Psoas muscle (tissue), 8 donors: ENCODE measurements around the gene TTBK2. TPM values are rescaled to one million over a fixed set of nuclear protein-coding genes. Genes with fewer than 3 reads are reported as not detected.
"Not testable (repeated sequence)": the region's sequence is repeated elsewhere in the genome, so short reads cannot be mapped to it uniquely, and the experiment has no call there.

ENCODE experiments used
- ATAC-seq, 4 donors: fragments of 200-7000 bp; cut with Tn5 transposase; one replicate each; pipeline ENCODE4 v1.9.1; 2020; ENCODE audit warnings: moderate library complexity in 3 of 4, mild to moderate bottlenecking in 2 of 4
- DNase-seq, 2 donors: peaks; one replicate each; pipeline ENCODE4 v3.0.0-alpha.2; 2020
- H3K27ac ChIP-seq: fragments of 200-600 bp; one replicate; pipeline ENCODE4 v1.8.0; 2022
- H3K27me3 ChIP-seq, 3 donors: fragments of 200-600 bp in 1 of 3; one replicate each; pipeline versions ENCODE4 v1.6.1 to v1.8.0; 2013 to 2022; ENCODE audit warnings: low read length in 2 of 3, mild to moderate bottlenecking in 2 of 3, moderate library complexity in 1 of 3; ENCODE audit not compliant: insufficient read depth in 3 of 3
- H3K36me3 ChIP-seq, 2 donors: fragments of 200-600 bp in 1 of 2; one replicate each; pipeline versions ENCODE4 v1.6.1 to v1.8.0; 2013 to 2022; ENCODE audit warnings: low read depth in 1 of 2, mild to moderate bottlenecking in 1 of 2, moderate library complexity in 1 of 2; ENCODE audit not compliant: insufficient read depth in 1 of 2
- H3K4me1 ChIP-seq: fragments of 200-600 bp; one replicate; pipeline ENCODE4 v1.8.0; 2022
- H3K4me3 ChIP-seq: fragments of 200-600 bp; one replicate; pipeline ENCODE4 v1.8.0; 2022; ENCODE audit warnings: mild to moderate bottlenecking
- H3K9me3 ChIP-seq: fragments of 200-600 bp; one replicate; pipeline ENCODE4 v1.8.0; 2022
- WGBS, 3 donors: extraction: QIAGEN DNeasy Blood & Tissue Kit; methylation state at CpG; one replicate each; pipeline versions ENCODE4 v1.1.6 to v1.1.7; 2013; 5-methylcytosine and 5-hydroxymethylcytosine counted together
- intact Hi-C, 2 donors: fragments of 100-400 bp; cut with DNase I; formaldehyde crosslinking; loops; one replicate each; pipeline versions ENCODE4 v1.11.0 to v1.14.2; 2022
- polyA plus RNA-seq, 3 donors: library from polyadenylated mRNA; stranded (reverse); fragments of 200-250 nt; gene quantifications; one replicate each; pipeline ENCODE4 v1.2.3, GENCODE V29; 2013
- total RNA-seq, 4 donors: library from RNA; stranded (reverse); fragmentation: NEBNext Ultra II Directional in 2 of 4; extraction: Animal tissue kit (Norgen Biotek cat#: 25700) in 2 of 4; gene quantifications; one replicate each; pipeline versions ENCODE4 v1.2.1 to v1.2.4, GENCODE V29; 2021 to 2023
- TF ChIP-seq, protein P1 (sequence below): fragments of 200-600 bp; IDR thresholded peaks from one replicate; pipeline ENCODE4 v1.8.0; 2022; ENCODE audit warnings: antibody characterized with exemption
- donor health status: healthy with polysubstance abuse.
- donor health status: DM: no; HTN: no; CAD: no; lungs with moderate emphysema.
- donor health status: Bipolar disorder and iron deficiency.
- donor health status: healthy.
- donor health status: DM: yes; HTN: yes; CAD: no.
- donor health status: DM: no; HTN: no; CAD: no.
- donor health status: DM: no; HTN: no; CAD: no.
- donor health status: DM: yes; HTN: yes; CAD: no.

The TTBK2 gene
- total and polyA plus RNA-seq, 7 donors: 1.4 to 23.0 (median 15.8) TPM

GRCh38 chr15:42891569-42891968, 29.0 kb downstream of the TTBK2 start:
- TF ChIP-seq, protein P1, sequence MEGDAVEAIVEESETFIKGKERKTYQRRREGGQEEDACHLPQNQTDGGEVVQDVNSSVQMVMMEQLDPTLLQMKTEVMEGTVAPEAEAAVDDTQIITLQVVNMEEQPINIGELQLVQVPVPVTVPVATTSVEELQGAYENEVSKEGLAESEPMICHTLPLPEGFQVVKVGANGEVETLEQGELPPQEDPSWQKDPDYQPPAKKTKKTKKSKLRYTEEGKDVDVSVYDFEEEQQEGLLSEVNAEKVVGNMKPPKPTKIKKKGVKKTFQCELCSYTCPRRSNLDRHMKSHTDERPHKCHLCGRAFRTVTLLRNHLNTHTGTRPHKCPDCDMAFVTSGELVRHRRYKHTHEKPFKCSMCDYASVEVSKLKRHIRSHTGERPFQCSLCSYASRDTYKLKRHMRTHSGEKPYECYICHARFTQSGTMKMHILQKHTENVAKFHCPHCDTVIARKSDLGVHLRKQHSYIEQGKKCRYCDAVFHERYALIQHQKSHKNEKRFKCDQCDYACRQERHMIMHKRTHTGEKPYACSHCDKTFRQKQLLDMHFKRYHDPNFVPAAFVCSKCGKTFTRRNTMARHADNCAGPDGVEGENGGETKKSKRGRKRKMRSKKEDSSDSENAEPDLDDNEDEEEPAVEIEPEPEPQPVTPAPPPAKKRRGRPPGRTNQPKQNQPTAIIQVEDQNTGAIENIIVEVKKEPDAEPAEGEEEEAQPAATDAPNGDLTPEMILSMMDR: no peak
- ATAC-seq (no peak), DNase-seq (no peak)
- H3K36me3 ChIP-seq: no peaks in the 10 kb centered on the region
- H3K4me1 ChIP-seq: peaks cover 5% of the 10 kb centered on the region
- intact Hi-C loops: no loop called here
- no peak overlapping the region for H3K27ac ChIP-seq
- 94 to 97% (median 95%) methylated on average over 3 of the region's 3 CpGs for WGBS, 3 donors
- no peak overlapping the region for H3K4me3 ChIP-seq
- no peaks in the 10 kb centered on the region for H3K9me3 ChIP-seq
- H3K27me3 ChIP-seq: no peaks in the 10 kb centered on the region

DNA sequence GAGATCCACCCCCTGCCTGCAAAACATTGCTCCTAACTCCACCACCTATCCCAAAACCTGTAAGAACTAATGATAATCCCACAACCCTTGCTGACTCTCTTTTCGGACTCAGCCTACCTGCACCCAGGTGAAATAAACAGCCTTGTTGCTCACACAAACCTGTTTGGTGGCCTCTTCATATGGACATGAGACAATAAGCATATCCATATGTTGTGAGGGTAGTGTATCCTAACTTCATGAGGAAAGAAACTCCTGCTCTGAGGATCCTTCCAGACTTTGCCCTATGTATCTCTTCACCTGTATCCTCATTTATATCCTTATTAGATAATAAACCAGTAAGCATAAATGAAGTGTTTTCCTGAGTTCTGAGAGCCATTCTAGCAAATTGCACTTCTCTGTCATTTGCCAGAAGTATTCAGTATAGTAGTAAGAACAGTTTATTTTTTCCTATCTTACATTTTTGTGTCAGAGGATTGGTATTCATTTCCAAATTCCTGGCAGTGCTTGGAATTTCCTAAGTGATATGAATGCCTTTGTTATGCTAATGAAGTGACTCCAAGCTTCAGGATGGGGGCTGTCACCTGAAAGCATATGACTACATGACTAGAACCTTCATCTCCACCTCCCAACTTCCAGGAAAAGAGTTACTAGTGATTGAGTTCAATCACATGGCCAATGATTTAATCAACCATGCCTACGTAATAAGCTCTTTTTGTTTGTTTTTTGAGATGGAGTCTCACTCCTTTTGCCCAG, 30.2 kb downstream of the TTBK2 start:
- intact Hi-C loops: no loop called here
- Histone ChIP-seq H3K27me3 (no peaks in the 10 kb centered on the region), H3K4me3 (no peak overlapping the region), H3K4me1 (peaks cover 5% of the 10 kb centered on the region), H3K36me3 (no peaks in the 10 kb centered on the region), H3K27ac (no peak overlapping the region), H3K9me3 (no peaks in the 10 kb centered on the region)
- ATAC-seq: no peak
- 81 to 88% (median 87%) methylated on average over 2 of the region's 2 CpGs for WGBS, 3 donors
- DNase-seq: no peak
- TF ChIP-seq, protein P1: no peak

GRCh38 chr15:42887384-42887783, 33.2 kb downstream of the TTBK2 start:
- ATAC-seq, H3K27me3 ChIP-seq, H3K27ac ChIP-seq, H3K4me1 ChIP-seq, DNase-seq, H3K36me3 ChIP-seq, H3K4me3 ChIP-seq, intact Hi-C loops: not testable (repeated sequence)
- 89 to 98% (median 96%) methylated on average over 3 of the region's 3 CpGs for WGBS, 3 donors
- peaks cover 14% of the 10 kb centered on the region for H3K9me3 ChIP-seq

DNA sequence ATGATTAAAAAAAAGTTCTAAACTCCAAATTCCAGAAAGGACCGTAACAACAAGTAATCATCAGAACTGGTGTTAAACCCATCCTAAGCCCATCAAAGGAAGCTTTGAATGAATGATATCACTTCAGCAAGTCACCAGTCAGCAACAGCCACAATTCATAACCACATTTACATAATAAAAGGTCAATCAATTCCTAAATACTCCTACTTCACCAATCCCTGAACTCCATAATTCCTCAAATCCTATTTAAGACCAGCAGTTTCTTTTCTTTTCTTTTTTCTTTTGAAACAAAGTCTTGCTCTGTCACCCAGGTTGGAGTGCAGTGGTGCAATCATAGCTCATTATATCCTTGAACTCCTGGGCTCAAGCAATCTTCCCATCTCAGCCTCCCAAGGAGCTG, 40.5 kb downstream of the TTBK2 start:
- intact Hi-C loops: no loop called here
- TF ChIP-seq, protein P1: no peak
- no peaks in the 10 kb centered on the region for H3K4me1 ChIP-seq
- ATAC-seq (no peak), DNase-seq (no peak)
- WGBS, 3 donors: 83 to 100% (median 96%) methylated on average over 1 of the region's 1 CpG
- no peak overlapping the region for H3K27ac ChIP-seq
- no peaks in the 10 kb centered on the region for H3K27me3 ChIP-seq
- peaks cover 14% of the 10 kb centered on the region for H3K9me3 ChIP-seq
- H3K36me3 ChIP-seq: peaks cover 0 to 14% of the 10 kb centered on the region in 2 donors
- H3K4me3 ChIP-seq: no peak overlapping the region

DNA sequence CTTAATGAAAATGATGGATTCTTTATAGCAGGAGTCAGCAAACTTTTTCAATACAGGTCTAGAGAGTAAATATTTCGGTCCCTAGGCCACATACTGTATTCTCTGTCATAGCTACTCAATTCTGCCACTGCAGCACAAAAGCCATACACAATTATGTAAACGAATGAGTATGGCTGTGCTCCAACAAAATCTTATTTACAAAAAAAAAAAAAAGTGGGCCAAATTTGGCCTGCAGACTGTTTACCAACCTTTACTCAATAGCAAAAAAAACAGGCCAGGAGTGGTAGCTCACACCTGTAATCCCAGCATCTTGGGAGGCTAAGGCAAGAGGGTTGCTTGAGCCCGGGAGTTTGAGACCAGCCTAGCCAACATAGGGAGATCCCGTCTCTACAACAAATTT, 41.1 kb downstream of the TTBK2 start:
- intact Hi-C loops: no loop called here
- peaks cover 13% of the 10 kb centered on the region for H3K9me3 ChIP-seq
- WGBS, 3 donors: 83 to 90% (median 88%) methylated on average over 4 of the region's 4 CpGs
- DNase-seq: no peak
- TF ChIP-seq, protein P1: no peak
- no peaks in the 10 kb centered on the region for H3K4me1 ChIP-seq
- no peaks in the 10 kb centered on the region for H3K27me3 ChIP-seq
- H3K4me3 ChIP-seq: no peak overlapping the region
- ATAC-seq: no peak
- H3K36me3 ChIP-seq: peaks cover 0 to 14% of the 10 kb centered on the region in 2 donors
- no peak overlapping the region for H3K27ac ChIP-seq
